Common myeloid progenitor, CD34-positive (primary cell): Measurements from ENCODE around the gene NKX6-1.

Experiments
- CTCF ChIA-PET: fragments of 350-600 bp; sonication (Branson Sonifier 250); formaldehyde crosslinking; loops from one replicate; lab custom pipeline; 2021; ENCODE audit warnings: antibody characterized with exemption; lab: Charles Lee
- POLR2A ChIA-PET: fragments of 350-600 bp; sonication (Branson Sonifier 250); formaldehyde crosslinking; loops from one replicate; lab custom pipeline; 2021; ENCODE audit warnings: antibody characterized with exemption; lab: Charles Lee
- DNase-seq, 3 donors: peaks; one replicate each; pipeline versions ENCODE4 v3.0.0 to v3.0.0-alpha.2; 2013
- H3K27ac ChIP-seq, 2 experiments: 1 replicate in 1 of 2; 2 replicates in 1 of 2; pipeline ENCODE4 v1.7.0; 2013; ENCODE audit warnings: inconsistent platforms in 2 of 2, low read length in 2 of 2, mild to moderate bottlenecking in 2 of 2, low read depth in 1 of 2, moderate library complexity in 1 of 2; ENCODE audit not compliant: severe bottlenecking in 2 of 2, insufficient read depth in 1 of 2, poor library complexity in 1 of 2
- H3K27me3 ChIP-seq, 5 experiments: replicated peaks in 2 of 5; 1 replicate in 3 of 5; 2 replicates in 2 of 5; pipeline versions ENCODE4 v1.6.1 to v1.7.0; 2013; ENCODE audit warnings: low read length in 4 of 5, mild to moderate bottlenecking in 2 of 5, moderate library complexity in 2 of 5, inconsistent platforms in 1 of 5; ENCODE audit not compliant: insufficient read depth in 5 of 5, control insufficient read depth in 4 of 5
- H3K36me3 ChIP-seq, 4 experiments: 1 replicate in 2 of 4; 2 replicates in 2 of 4; pipeline versions ENCODE4 v1.6.1 to v1.7.0; 2013; ENCODE audit warnings: low read length in 3 of 4, control low read depth in 1 of 4, mild to moderate bottlenecking in 1 of 4; ENCODE audit not compliant: control insufficient read depth in 4 of 4, insufficient read depth in 4 of 4
- H3K4me1 ChIP-seq, 4 experiments: 1 replicate in 3 of 4; 2 replicates in 1 of 4; pipeline versions ENCODE4 v1.6.1 to v1.7.1; 2013; ENCODE audit warnings: low read length in 3 of 4, mild to moderate bottlenecking in 3 of 4, control low read depth in 1 of 4, inconsistent platforms in 1 of 4, moderate library complexity in 1 of 4; ENCODE audit not compliant: control insufficient read depth in 4 of 4, insufficient read depth in 4 of 4; ENCODE audit errors: control extremely low read depth in 1 of 4
- H3K4me3 ChIP-seq, 7 experiments: 1 replicate in 4 of 7; 2 replicates in 3 of 7; pipeline versions ENCODE4 v1.5.1 to v1.7.0; 2013; ENCODE audit warnings: mild to moderate bottlenecking in 7 of 7, low read length in 6 of 7, moderate library complexity in 6 of 7, inconsistent platforms in 2 of 7, low read depth in 2 of 7, control low read depth in 1 of 7; ENCODE audit not compliant: insufficient read depth in 4 of 7, control insufficient read depth in 1 of 7; ENCODE audit errors: extremely low read depth in 1 of 7
- H3K9me3 ChIP-seq, 5 experiments: 1 replicate in 4 of 5; 2 replicates in 1 of 5; pipeline versions ENCODE4 v1.6.1 to v1.7.1; 2013; ENCODE audit warnings: low read length in 4 of 5, mild to moderate bottlenecking in 2 of 5, inconsistent platforms in 1 of 5, low read depth in 1 of 5, moderate library complexity in 1 of 5; ENCODE audit not compliant: control insufficient read depth in 4 of 5, insufficient read depth in 2 of 5; ENCODE audit errors: control extremely low read depth in 1 of 5
- WGBS: methylation state at CpG from one replicate; pipeline ENCODE4 v1.1.5; 2013; ENCODE audit not compliant: insufficient coverage; 5-methylcytosine and 5-hydroxymethylcytosine counted together

Gene NKX6-1

GRCh38 chr4:84481077-84481859 lies 17.8 kb downstream of the NKX6-1 start:
- Histone ChIP-seq H3K27me3 (peaks cover 17 to 95% (median 66%) of the 10 kb centered on the region in 5 experiments), H3K9me3 (peaks cover 0 to 12% (median 4%) of the 10 kb centered on the region in 5 experiments), H3K4me1 (peaks cover 0 to 19% (median 9%) of the 10 kb centered on the region in 4 experiments), H3K36me3 (no peaks in the 10 kb centered on the region), H3K4me3 (no peak overlapping the region), H3K27ac (no peak overlapping the region)
- WGBS, result 7% methylated on average over 36 of the region's 45 CpGs
- DNase-seq, result peak in 1 of 3 donors; percentile 46
- POLR2A ChIA-PET, result no interaction called here
- CTCF ChIA-PET, result interaction anchor here (0.6 to 4.6 kb wide), 5 partner anchors 10 to 72 kb away, joined by 3 to 27 read pairs (median 3); no protein-coding TSS in a partner anchor

GRCh38 chr4:84480082-84480481 lies 19.0 kb downstream of the NKX6-1 start:
- DNase-seq, result no peak
- Histone ChIP-seq H3K4me3 (no peak overlapping the region), H3K9me3 (peaks cover 0 to 12% (median 4%) of the 10 kb centered on the region in 5 experiments), H3K4me1 (peaks cover 0 to 19% (median 9%) of the 10 kb centered on the region in 4 experiments), H3K36me3 (no peaks in the 10 kb centered on the region), H3K27me3 (peaks cover 15 to 88% (median 62%) of the 10 kb centered on the region in 5 experiments), H3K27ac (no peak overlapping the region)
- 7% methylated on average over 3 of the region's 4 CpGs for WGBS
- ChIA-PET POLR2A (no interaction called here), CTCF (interaction anchor here (4.6 kb wide), 1 partner anchor 11 kb away, joined by 27 read pairs; no protein-coding TSS in a partner anchor)

DNA sequence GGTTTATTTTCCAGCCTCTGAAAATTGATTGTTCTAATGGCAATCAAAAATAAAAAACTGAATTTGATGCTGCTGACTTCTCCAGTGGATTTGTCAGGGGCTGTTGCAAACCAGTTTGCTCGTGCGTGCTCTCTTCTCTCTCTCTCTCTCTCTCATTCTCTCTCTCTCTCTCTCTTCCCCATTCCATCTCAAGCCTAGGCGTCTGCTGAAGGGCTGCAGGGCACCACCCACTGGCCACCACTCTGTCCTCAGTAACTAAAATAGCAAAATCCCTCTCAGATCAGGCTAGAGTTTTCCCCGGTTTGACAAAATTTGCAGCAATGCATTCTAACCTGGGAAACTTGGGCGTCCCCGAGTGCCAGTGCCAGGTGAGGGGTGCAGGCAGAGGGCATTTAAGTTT lies 19.4 kb downstream of the NKX6-1 start:
- WGBS, result 18% methylated on average over 6 of the region's 6 CpGs
- H3K27ac ChIP-seq, result no peak overlapping the region
- H3K4me1 ChIP-seq, result peaks cover 0 to 19% (median 9%) of the 10 kb centered on the region in 4 experiments
- peaks cover 13 to 86% (median 59%) of the 10 kb centered on the region in 5 experiments for H3K27me3 ChIP-seq
- no peaks in the 10 kb centered on the region for H3K36me3 ChIP-seq
- ChIA-PET POLR2A (no interaction called here), CTCF (interaction anchor here (4.6 kb wide), 1 partner anchor 12 kb away, joined by 27 read pairs; no protein-coding TSS in a partner anchor)
- H3K4me3 ChIP-seq, result no peak overlapping the region
- peaks cover 0 to 12% (median 4%) of the 10 kb centered on the region in 5 experiments for H3K9me3 ChIP-seq
- DNase-seq, result no peak

DNA sequence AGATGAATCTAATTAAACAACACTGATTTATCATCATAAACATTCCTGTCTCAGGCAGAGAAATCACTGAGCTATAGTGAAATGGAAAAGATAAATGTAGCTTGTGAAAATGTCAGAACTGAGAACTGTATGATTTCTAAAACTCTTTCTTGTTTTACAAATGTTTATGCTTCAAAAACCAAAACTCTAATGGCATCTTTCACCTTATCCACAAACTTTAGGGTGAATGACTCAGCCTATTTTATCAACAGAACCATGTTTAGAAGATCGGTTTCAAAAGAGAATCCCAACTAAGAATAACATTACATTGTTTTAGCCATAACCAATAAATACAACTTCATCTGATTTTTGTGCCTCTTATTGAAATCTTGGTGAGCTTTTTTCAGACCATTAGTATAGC lies 21.4 kb downstream of the NKX6-1 start:
- POLR2A ChIA-PET, result no interaction called here
- H3K27me3 ChIP-seq, result peaks cover 11 to 75% (median 43%) of the 10 kb centered on the region in 5 experiments

DNA sequence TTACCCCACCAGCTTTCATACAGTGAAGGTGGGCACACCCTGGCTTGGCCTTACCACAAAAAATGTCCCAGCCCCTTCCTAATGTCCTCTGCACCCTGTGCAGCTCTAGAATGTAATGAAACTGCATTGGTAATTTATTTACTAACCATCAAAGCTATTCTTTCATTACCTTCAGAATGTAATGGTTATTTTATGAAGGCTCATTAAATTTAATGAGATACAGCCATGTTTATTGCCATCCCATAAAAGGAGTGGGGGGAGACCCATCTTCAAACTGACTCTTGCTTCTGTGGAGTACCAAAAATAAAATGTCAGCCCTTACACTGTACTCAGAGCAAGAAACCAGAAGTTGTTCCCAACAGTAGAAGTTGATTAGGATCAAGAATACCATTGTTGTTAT lies 25.0 kb downstream of the NKX6-1 start:
- Histone ChIP-seq H3K36me3 (no peaks in the 10 kb centered on the region), H3K4me1 (no peaks in the 10 kb centered on the region), H3K27me3 (peaks cover 3 to 44% (median 21%) of the 10 kb centered on the region in 5 experiments), H3K9me3 (no peaks in the 10 kb centered on the region), H3K4me3 (no peak overlapping the region), H3K27ac (no peak overlapping the region)
- CTCF ChIA-PET, result interaction anchor here (1.6 kb wide), 1 partner anchor 9 kb away, joined by 5 read pairs; no protein-coding TSS in a partner anchor
- DNase-seq, result no peak
- POLR2A ChIA-PET, result no interaction called here

More for the DNA sequence above, 21.4 kb downstream of the NKX6-1 start:
- no peaks in the 10 kb centered on the region for H3K36me3 ChIP-seq
- H3K4me3 ChIP-seq, result no peak overlapping the region
- H3K9me3 ChIP-seq, result peaks cover 0 to 5% (median 3%) of the 10 kb centered on the region in 5 experiments
- peaks cover 0 to 14% (median 5%) of the 10 kb centered on the region in 4 experiments for H3K4me1 ChIP-seq
- CTCF ChIA-PET, result interaction anchor here (1.5 to 1.8 kb wide), 2 partner anchors 12 to 14 kb away, joined by 4 to 5 read pairs; no protein-coding TSS in a partner anchor
- no peak for DNase-seq
- WGBS, result 83% methylated on average over 1 of the region's 1 CpG
- no peak overlapping the region for H3K27ac ChIP-seq

- Histone ChIP-seq H3K9me3 (no peaks in the 10 kb centered on the region), H3K27me3 (peaks cover 5 to 33% (median 10%) of the 10 kb centered on the region in 5 experiments), H3K4me3 (no peak overlapping the region), H3K4me1 (no peaks in the 10 kb centered on the region), H3K27ac (no peak overlapping the region), H3K36me3 (no peaks in the 10 kb centered on the region)
- no peak for DNase-seq
- POLR2A ChIA-PET, result no interaction called here
- CTCF ChIA-PET, result no interaction called here
These were observed 26.9 kb downstream of the NKX6-1 start for GRCh38 chr4:84472154-84472553.
